ENCODE results near the gene HOXD8.

- TF ChIP-seq EZH2 (IDR thresholded peaks at IDR 0.05; ENCODE audit: insufficient read depth, poor library complexity, severe bottlenecking) (no peak), EZH2phosphoT487 (IDR thresholded peaks at IDR 0.05; ENCODE audit: insufficient read depth, low read depth) (no peak)
Observed at GRCh38 chr2:176149939-176150583, 20.6 kb downstream of the HOXD8 start.
